T-helper 9 cell (primary cell): ENCODE results near the gene CSNK1D.

Source experiments
- DNase-seq: peaks from one replicate; pipeline ENCODE4 v3.0.0-alpha.2; 2020
- total RNA-seq, 2 donors: gene quantifications; one replicate each; lab custom pipeline; 2026; lab: John Stamatoyannopoulos, UW

CSNK1D gene
- total RNA-seq = 96.3 to 121 reads per million in 2 donors

DNA sequence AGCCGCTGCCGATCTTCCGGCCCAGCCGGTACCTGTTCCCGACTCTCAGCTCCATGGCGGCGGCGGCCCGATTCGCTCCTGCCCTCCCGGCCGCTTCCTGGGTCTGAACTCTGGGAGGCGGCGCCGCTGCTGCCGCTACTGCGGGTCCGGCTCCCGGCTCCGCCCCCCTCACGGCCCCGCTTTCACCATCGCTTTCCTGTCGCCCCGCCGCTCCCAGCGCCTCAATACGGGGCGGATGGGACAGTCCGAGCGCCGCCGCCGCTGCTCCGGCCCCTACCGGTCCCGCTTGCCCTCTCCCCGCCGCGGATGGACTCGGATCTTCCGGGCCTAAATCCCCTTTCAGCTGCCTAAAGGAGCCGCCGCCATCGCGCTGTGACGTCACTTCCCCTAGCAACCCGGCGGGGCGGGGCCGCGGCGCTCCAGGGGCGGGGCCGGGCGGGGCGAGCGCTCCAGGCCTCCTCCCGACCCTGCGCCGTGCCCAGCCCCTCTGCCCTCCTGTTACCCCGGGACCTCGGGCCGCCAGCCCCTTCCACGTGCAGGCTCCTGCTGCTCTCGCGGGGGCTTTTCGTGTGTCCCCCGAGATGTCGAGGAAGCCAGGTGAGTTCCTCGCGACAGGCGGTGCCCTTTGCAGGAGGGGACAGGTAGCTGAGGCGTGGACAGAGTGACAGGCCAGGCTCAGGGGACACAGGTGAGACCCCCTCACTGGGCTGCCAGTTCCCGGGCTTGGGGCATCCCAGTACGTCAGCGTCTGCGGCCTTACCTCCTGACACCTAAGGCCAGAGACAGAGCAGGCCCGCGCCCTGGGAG, at the start of gene CSNK1D:
TSS of gene CSNK1D (minus strand) at position 374 of the 807 bp plus-strand sequence. CDS start at position 55, 319 bp downstream.
- peak; percentile 92 for DNase-seq

DNA sequence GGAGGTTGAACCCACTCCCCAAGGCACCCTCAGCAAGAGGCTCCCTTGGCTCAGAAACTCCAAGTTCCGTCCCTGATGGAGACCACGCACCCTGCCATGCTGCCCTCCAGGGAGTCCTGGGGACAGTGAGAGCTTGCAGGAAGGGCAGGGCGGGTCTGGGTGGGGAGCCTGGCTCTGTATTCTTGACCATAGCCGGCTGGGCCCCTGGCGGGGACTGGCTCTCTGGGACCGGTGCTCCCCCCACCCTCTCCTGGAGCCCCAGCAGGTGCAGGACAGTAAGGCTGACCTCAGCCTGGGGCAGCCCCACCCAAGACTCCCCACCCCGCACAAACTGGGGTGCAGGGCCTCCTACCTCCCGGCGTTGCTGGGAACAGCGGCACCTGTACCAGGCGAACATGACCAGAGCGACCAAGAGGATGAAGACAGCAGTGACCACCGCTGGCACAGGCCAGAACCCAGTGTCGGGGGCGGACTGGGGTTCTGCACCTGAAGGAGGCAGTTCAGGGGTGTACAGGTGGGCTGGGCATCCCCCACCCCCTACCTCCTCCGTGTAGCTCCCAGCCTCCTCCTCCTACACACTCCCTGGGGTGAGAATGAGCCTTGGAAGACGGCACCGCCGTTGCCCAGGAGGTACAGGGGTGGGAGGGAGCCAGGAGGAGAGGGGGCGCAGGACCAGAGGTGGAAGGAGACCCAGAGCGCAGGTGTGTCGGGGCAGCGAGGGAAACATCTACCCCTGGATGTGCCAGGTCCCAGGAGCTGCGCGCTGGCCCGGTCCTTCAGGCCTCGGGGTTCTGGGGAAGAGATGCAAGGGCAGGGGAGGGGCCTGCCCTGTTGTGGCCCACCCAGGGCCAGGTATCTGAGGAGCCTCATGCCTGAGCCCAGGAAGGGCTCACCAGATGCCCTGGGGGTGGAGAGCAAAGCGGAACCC, 49.3 kb upstream of the CSNK1D start:
- DNase-seq = no peak

DNA sequence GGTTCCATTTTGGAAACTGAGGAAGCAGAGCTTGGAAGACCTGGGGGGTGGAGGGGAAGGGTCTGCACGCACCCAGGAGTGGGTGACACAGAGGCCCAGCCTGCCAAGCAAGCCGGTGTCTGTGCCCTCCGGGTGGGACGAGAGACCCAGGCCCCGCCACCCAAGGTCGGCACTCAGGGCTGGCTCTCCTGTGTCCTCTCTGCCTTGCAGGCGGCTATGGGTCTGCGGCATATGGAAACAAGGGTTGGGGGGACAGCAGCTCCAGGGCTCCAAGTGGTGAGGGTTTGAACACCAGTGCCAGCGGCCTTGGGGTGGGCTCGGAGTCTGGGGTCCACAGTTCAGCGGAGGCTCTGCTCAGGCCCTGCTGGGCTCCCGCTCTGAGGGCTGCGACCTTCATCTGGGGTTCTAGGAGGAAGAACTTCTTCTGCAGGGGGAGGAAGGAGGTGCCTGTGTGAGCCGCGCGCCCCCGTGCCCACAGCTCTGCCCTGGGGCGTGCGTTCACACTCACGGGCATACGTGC, 48.5 kb upstream of the CSNK1D start:
- no peak for DNase-seq

DNA sequence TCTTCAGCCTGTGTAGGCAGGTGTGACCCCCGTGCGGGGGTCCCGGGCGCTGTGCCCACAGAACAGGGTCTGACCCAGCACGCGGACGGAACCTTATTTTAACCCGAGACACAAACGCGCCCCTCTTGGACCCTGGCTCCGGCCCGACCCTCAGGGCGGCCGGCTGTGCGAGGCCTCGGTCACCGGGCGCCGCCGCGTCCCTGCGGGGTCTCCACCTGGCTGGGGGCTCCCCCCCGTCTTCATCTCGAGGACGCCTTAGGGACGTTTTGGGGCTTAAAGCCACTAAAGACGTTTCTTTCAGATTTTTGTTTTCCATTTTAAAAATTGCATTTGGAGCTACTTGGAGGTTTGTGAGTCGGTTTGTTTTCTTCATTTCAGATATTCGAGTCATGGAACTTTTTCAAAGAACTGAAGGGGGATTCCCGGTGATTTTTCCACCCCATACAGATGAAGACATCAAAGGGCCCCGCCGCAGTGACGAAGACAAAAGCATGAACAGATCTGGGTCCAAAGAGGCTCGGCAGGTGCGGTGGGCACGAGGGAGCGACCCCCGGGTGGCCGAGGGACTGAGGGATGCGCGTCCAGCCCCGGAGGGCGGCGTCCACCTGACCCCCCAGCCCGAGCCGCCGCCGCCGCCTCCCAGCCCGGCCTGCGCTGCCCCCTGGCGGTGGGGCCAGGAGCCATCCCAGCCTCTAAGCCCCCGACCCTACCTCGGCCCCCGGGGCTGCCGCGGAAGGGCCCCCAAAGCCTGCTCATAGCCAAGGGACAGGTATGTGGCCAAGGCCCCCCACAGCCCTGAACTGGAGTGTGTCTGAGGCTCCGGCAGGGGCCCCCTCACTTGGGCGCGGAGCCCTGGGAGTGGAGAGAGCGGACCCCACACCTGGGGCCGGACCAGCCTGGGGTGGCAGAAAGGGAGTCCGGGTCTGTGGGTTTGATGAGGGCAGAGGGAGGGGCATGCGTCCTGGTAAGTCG, 47.7 kb upstream of the CSNK1D start:
- peak; percentile 72 for DNase-seq

DNA sequence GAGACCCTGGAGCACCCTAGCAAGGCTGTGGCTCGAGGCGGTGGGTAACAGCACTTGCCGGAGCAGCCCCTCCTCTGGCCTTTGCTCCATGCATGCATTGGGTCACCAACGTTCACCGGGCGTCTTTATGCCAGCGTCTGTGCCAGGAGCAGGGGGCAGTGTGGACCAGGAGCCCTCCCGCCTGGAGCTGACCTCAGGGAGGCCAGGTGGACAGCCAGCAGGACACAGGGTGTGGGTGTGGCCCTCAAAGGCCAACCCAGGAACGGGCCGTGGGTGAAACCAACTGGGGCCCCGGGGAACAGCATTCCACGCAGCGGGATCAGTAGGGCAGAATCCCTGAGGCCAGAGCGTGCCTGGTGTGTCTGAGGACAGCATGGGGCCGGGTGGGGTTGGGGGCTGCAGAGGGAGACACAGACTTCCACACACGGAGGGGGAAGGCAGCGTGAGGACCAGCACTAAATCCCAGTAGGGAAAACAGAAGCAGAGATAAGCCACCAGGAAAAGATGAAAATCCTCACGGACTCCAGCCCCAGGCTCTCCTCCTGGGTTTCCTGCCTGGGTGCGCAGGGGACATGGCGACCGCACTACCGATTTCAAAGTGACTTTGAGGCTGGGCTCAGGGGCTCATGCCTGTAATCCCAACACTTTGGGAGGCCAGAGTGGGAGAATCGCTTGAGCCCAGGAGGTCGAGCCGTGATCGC, 46.8 kb upstream of the CSNK1D start:
- DNase-seq = no peak

DNA sequence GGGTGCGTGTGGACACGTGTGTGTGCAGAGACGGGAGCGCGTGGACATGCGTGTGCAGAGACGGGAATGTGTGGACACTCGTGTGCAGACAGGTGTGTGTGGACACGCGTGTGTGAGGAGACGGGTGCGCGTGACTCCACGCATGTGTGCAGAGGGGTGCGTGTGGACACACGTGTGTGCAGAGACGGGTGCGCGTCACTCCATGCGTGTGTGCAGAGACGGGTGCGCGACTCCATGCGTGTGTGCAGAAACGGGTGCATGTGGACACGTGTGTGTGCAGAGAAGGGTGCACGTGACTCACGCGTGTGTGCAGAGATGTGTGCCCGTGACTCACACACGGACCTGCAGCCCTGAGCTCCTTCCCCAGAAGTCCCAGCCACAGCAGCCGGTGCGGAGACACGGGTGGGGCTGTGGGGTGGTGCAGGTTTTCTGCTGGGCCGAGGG, 46.1 kb upstream of the CSNK1D start:
- DNase-seq = no peak

DNA sequence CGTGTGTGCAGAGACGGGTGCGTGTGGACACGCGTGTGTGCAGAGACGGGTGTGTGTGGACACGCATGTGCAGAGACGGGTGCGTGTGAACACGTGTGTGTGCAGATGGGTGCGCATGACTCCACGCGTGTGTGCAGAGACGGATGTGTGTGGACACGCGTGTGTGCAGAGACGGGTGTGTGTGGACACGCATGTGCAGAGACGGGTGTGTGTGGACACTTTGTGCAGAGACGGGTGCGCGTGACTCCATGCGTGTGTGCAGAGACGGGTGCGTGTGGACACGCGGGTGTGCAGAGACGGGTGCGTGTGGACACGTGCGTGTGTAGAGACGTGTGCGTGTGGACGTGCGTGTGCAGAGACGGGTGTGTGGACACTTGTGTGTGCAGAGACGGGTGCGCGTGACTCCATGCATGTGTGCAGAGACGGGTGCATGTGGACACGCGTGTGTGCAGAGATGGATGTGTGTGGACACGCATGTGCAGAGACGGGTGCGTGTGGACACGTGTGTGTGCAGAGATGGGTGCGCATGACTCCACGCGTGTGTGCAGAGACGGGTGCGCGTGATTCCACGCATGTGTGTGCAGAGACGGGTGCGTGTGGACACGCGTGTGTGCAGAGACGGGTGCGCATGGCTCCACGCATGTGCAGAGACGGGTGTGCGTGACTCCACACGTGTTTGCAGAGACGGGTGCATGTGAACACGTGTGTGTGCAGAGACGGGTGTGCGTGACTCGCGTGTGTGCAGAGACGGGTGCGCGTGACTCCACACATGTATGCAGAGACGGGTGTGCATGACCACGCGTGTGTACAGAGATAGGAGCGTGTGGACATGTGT, 45.5 kb upstream of the CSNK1D start:
- DNase-seq = no peak

DNA sequence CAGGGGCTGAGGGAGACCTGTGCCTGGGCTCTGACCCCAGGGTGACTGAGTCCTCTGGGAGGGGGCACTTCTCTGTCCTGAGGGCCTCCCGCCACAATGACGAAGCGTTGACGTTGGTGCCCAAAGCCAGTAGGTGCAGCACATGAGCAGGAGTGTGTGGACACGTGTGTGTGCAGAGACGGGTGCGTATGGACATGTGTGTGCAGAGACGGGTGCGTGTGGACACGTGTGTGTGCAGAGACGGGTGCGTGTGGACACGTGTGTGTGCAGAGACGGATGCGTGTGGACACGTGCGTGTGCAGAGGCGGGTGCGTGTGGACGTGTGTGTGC, 44.6 kb upstream of the CSNK1D start:
- no peak for DNase-seq

DNA sequence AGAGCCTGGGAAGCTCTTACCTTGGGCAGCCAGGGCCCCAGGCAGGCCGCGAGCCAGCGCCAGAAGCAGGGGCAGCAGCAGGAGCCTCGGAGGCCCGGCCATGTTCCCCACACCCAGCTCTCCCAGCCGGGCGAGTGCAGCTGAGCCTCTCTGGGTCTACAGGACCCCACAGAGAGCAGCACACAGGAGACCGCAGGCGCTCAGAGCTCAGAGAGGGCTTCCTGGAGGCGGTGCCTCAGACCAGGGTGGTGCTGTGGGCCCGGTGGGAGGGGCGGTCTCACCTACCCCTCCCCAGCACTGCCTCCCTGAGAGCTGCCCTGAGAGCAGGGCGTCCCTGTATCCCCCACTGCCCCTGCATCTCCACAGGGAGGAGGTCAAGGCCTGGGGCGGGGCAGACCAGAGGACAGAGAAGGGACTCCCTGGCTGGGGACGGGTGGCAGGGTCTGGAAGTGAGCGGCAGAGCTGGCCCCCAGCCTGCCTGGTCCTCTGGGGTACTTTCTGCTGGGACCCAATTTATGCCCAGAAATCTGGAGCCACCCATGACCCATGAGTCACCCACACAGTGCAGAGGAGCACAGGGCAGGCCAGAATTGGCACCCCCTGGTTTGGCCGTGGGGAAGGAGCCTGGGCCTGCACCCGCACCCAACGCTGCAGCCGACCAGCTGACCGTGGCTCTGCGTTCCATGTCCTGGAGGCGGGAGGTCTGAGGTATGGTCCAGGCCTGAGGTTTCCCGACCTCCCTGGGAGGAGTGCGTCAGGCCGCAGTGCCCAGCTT, 44.1 kb upstream of the CSNK1D start, which contains the start of gene CD7:
TSS of gene CD7 (minus strand) at position 215 of the 775 bp plus-strand sequence. CDS start at position 102, 113 bp downstream.
- peak; percentile 49 for DNase-seq

DNA sequence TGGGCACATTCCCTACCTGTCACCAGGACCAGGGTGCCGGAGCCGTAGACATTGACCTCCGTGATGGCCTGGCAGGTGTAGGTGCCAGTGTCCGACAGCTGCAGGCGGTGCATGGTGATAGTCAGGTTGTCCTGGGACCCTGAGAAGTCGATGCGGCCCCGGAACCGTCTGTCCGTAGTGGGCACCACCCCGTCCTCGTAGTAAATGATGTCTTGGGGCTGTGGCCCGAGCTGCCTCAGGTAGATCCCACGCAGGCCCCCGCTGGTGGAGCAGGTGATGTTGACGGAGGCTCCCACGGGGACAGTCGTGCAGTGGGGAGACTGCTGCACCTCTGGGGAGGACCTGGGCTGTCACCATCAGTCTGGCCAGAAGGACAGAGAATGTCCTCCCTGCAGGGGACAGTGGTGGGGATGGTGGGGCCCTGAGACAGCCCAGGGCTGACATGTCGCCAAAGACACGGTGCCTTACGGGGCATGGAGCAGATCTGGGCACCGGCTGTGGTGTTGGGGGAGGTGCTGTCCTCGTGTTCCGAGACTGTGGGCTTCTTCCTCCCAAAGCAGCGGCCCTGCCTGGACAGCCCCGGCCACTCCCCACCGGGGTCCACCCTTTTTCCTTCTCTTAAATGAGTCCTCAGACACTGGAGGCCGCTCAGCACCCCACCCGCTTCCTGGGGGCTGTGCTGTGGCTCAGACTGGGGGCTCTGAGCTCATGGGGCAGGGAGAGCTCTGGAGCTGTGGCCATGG, 43.3 kb upstream of the CSNK1D start:
- no peak for DNase-seq

DNA sequence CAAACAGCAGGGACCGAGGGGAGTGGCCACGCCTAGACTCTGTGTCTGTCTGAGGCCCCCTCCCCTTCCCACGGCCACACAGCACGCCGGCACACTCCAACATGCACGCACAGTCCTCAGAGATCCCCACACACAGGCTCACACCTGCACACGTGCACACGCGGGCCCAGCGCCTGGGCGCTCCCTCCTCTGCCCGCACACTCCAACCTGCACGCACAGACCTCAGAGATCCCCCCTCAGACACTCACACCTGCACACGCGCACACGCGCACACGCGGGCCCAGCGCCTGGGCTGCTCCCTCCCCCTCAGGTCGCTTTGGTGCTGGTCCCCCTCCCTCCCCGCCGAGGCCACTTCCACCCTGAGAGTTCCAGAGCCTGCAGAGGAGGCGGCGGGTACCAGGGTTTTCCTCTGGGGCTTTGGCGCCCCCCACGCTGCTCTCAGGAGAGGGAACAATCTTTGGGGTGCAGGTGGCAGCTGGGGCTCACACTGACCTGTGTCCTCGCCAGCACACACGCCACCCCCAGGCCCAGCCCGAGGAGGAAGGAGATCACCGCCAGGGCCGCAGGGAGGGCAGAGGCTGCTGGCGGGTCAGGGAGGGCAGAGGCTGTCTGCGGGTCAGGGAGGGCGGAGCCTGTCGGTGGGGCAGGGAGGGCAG, 42.3 kb upstream of the CSNK1D start:
- peak; percentile 42 for DNase-seq

DNA sequence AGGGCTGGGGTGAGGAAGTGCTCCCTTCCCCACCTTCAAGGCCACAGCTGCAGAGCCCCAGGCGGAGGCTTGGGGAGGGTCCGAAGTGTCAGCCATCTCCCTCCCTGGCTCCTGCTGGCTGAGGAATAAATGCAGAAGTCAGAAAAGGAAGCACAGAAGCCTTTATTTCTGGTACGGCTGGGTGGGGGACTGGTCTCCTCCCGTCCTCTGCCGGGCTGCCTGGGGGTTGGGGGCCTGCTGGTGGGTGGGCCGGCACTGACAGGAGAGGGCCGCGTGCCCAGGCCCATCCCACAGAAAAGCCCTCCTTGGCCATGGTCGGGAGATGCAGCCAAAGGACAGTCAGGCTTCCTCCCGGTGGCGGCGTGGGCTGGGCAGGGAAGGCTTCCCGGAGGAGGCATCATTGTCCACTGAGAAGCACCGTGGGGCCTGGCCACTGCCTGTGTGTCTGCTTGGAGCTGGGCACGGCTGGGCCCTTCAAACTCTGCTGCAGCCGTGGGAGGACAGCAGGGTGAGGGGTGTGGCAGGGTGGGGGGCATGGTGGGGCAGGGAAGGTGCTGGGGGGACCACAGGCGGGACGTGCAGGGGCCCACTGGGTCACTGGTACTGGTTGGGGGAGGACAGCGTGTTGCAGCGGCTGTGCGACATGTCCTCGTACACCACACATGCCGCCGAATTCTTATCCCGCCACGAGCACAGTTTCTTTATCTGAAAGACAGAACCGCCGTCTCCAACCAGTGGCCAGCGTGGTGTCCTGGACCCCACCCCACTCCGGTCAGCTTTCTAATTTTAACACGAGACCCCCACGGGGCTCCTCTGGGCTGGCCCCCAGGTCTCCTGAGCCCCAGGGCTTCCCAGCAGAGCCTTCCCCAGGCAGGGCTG, 41.5 kb upstream of the CSNK1D start:
- DNase-seq = no peak

DNA sequence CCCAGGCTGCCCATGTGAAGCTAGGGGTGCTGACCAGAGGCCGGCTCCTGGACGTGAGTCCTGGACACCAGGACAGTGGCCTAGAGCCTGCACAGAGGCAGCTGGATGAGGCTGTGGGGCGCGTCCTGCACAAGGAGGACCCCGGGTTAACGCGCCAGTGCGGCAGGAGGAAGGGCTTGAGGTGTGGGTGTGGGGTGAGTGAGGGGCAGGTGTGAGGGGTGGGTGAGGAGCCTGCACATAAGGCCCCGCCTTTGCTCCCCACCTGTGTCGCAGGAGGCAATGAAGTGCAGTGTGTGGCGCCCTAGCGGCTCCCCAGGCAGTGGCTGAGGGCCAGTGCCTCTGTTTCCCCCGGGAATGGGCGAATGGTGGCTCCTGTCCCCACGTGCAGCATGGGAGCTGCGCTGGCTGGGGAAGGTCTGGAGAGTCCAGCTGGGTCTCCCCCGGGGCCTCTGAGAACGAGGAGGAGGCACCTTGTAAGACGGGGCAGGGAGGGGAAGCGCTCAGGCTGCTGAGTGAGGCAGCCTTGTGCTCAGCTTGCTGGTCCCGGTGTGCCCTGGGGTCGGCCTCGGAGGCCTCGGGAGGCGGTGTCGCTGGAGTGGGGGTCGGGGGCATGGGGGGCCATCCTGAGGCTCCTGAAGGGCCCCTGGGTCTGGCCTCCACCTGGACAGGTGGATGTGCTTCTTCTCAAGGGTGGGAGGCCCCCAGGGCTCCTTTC, 40.7 kb upstream of the CSNK1D start:
- no peak for DNase-seq

DNA sequence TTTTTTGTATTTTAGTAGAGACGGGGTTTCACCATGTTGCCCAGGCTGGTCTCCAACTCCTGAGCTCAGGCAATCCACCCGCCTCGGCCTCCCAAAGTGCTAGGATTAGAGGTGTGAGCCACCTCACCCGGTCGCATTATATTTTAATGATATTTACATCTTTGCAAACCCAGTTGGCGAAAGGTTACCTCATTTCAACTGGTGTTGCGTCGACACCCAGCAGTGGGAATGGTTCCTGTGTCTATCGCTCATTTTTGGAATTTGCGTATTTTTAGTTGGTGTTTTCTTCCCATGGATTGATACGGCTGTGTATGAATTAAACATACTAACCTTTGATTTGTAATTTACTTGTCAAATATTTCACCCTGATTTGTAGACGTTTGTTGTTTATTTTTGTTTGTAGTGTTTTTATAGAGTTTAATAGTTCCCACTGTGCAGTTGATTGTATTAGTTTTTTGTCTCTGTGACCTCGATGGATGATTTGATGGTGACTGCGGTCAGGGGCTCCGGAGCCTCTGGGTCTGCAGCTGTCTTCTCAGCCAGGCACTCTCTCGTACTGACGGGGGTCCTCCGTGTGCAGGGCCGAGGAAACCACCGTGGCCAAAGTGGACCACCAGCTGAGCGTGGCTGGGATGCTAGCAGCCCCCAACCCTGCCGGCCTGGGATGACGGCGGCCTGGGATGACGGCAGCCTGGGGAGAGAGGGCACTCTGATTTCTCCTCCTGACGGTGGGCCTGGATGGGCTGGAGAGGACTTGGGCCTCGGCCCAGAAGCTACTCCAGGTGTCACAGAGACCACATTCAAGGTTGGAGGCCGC, 39.9 kb upstream of the CSNK1D start:
- DNase-seq = no peak

DNA sequence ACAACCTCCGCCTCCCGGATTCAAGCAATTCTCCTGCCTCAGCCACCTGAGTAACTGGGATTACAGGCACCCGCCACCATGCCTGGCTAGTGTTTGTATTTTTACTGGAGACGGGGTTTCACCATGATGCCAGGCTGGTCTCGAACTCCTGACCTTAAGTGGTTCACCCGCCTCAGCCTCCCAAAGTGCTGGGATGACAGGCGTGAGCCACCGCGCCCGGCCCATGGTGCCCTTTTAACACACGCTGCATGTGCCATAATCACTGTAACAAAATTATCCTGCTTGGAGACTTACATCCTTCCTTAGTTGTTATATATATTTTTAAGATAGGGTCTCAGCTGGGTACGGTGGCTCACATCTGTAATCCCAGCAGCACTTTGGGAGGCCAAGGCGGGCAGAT, 38.5 kb upstream of the CSNK1D start:
- no peak for DNase-seq

DNA sequence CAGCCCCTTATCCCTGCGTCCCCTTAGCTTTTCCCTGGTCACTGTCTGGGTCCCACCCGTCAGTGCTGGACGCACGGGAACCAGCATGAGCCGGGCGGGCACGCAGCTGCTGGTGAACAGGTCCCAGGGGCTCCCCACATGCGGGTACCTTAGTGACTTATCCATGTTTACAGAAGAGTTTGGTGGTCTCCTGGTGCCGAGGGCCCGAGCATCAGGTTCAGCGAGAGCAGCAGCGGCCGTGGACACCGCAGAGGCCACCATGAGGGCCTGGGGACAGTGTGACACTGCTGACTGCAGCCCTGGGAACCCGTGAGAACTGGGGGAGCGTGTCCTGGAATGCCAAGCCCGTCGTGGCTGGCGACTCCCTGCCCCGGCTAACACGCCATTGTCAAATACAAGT, 37.4 kb upstream of the CSNK1D start:
- no peak for DNase-seq
